ENCODE results near the gene EVC2.

Gene EVC2

DNA sequence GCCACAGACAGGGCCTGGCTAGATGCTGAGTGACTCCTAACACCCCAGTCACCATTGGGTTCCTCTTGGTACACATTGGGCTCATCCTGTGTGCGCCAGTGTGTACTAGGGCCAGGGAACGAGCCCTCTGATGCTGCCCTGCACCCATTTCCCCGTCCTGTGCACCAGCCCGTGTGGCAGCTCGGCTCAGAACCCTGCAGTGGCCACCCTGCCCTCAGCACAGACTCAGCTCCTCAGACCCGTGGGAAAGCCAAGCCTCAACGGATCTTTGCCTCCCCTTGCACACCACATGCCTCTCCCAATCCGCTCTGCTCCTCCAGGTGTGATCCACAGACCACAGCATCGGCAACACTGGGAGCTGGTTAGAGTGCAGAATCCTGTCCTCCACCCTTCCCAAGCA, 41.2 kb upstream of the EVC2 start:
- Histone ChIP-seq H3K4me1 (peaks cover 0 to 13% (median 8%) of the 10 kb centered on the region in 10 experiments; a peak in 10 of 20 replicates), H3K27ac (no peak overlapping the region), H3K36me3 (peaks cover 0 to 33% (median 5%) of the 10 kb centered on the region in 11 experiments; a peak in 10 of 22 replicates)

DNA sequence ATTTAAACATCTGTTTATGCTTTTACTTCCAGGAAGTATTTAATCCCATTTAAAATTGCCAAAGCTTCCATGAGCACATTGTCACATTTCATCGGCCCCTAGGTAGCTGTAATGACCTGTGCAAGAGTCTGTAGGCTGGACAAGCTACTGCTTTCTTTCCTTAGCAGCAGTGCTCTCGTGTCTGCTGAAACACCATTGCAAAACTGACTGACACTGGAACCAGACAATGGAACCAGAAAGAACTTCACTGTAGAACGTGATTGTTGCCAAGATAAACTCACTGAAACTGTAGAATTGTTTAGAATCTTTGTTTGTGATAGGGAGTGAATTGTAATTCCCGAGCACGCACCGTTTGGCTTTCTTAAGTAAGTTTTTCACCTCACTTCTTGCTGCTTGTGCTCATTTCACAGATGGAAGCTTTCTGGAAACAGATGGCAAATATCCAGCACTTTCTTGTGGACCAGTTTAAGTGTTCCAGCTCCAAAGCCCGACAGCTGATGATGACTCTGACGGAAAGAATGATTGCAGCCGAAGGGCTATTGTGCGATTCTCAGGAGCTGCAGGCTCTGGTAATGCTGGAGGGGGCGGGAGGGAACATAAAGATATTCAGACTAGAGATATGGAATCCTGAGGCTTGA, 39.5 kb upstream of the EVC2 start:
- no peak overlapping the region for H3K4me3 ChIP-seq
- peaks cover 0 to 7% (median 0%) of the 10 kb centered on the region in 11 experiments; a peak in 4 of 22 replicates for H3K9me3 ChIP-seq (replicated peaks in 1 of 11)
- H3K9ac ChIP-seq: no peak overlapping the region
- no peak overlapping the region for H3K4me2 ChIP-seq
- peaks cover 0 to 10% (median 0%) of the 10 kb centered on the region in 11 experiments; a peak in 1 of 22 replicates for H4K20me1 ChIP-seq
- peaks cover 9 to 44% (median 18%) of the 10 kb centered on the region in 11 experiments; a peak in 18 of 22 replicates for H3K36me3 ChIP-seq
- no peak for TF ChIP-seq Cebpa-rat (IDR thresholded peaks at IDR 0.05)
- H3K27me3 ChIP-seq: no peaks in the 10 kb centered on the region
- no peaks in the 10 kb centered on the region; a peak in 1 of 20 replicates for H3K4me1 ChIP-seq
- H3K27ac ChIP-seq: no peak overlapping the region

More for the DNA sequence above, 41.2 kb upstream of the EVC2 start:
- H3K4me3 ChIP-seq: no peak overlapping the region
- peaks cover 0 to 2% (median 0%) of the 10 kb centered on the region in 11 experiments; a peak in 3 of 22 replicates for H3K9me3 ChIP-seq (replicated peaks in 1 of 11)
- H4K20me1 ChIP-seq: peaks cover 0 to 16% (median 0%) of the 10 kb centered on the region in 11 experiments; a peak in 1 of 22 replicates
- no peak for TF ChIP-seq Cebpa-rat (IDR thresholded peaks at IDR 0.05)
- no peaks in the 10 kb centered on the region for H3K27me3 ChIP-seq
- no peak overlapping the region for H3K4me2 ChIP-seq
- H3K9ac ChIP-seq: no peak overlapping the region

DNA sequence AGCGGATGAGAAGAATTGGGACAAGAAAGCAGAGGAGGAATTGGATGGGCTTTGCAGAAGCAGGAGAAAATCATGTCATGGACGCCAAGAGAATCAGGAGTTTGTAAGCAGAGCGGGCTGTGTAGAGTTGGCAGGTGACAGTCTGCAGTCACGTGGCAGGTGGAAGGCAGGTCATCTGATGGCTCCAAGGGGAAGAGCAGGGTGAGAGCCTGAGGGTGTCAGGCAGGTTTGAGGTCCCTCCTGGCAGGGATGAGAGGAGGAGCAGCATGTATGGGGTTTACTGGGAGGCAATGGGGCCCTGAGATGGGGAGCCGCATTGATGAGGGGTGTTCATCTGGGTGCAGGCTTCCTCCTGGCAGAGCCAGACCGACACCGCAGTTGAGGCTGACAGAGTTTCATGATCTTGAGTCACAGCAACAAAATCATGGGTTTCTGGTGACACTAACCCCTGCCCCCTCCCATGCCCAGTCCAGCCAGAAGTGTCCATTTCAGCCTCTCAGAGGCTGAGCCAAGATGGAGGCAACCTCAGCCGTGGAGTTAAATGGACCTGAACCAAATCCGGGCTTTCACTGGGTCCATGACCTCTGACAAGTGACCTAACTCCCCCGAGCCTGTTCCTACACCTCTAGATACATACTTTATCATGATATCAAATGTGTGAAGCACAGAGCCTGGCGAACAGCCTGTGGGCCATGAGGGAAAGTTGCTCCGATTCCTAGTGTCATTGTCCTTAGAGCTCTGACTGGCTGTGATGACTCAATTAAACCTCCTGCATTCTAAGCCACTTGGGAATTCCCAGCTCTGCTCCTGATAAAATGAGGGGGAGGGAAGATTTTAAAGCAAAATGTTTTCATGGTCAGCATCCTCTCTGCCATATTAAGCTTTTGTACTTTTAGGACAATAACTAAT, 38.7 kb upstream of the EVC2 start:
- H3K36me3 ChIP-seq: peaks cover 13 to 50% (median 22%) of the 10 kb centered on the region in 11 experiments; a peak in 18 of 22 replicates
- H3K4me2 ChIP-seq: no peak overlapping the region
- TF ChIP-seq Cebpa-rat (IDR thresholded peaks at IDR 0.05): no peak
- peaks cover 0 to 4% (median 0%) of the 10 kb centered on the region in 11 experiments; a peak in 1 of 22 replicates for H4K20me1 ChIP-seq
- H3K4me1 ChIP-seq: no peaks in the 10 kb centered on the region
- H3K9me3 ChIP-seq (replicated peaks in 1 of 11): peaks cover 0 to 7% (median 0%) of the 10 kb centered on the region in 11 experiments; a peak in 4 of 22 replicates
- H3K27ac ChIP-seq: no peak overlapping the region
- H3K4me3 ChIP-seq: no peak overlapping the region
- no peaks in the 10 kb centered on the region for H3K27me3 ChIP-seq
- no peak overlapping the region for H3K9ac ChIP-seq

DNA sequence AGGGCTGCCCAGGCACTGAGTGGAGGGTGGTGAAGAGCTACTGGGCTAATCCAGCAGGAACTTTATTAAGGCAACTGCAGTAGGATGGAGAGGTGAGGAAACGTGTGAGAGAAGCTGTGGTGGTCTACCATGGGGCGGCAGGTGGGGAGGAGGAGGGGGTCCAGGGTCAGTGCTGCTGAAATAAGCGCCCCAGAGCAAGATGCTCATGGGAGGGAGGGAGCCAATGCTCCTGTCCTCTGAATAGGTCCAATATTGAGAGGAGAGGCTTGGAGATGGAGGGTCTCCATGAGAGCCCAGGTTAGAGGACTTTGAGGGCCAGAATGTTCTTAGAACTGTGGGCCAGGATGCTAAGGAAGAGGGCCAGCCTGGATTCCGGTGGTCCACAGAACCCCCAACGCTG, 37.9 kb upstream of the EVC2 start:
- Histone ChIP-seq H3K27me3 (no peaks in the 10 kb centered on the region), H3K4me3 (no peak overlapping the region), H3K4me2 (no peak overlapping the region), H3K27ac (no peak overlapping the region), H3K4me1 (no peaks in the 10 kb centered on the region), H3K9ac (no peak overlapping the region), H3K36me3 (peaks cover 13 to 52% (median 22%) of the 10 kb centered on the region in 11 experiments; a peak in 18 of 22 replicates), H4K20me1 (no peaks in the 10 kb centered on the region), H3K9me3 (replicated peaks in 1 of 11) (peaks cover 0 to 7% (median 0%) of the 10 kb centered on the region in 11 experiments; a peak in 4 of 22 replicates)
- no peak for TF ChIP-seq Cebpa-rat (IDR thresholded peaks at IDR 0.05)

DNA sequence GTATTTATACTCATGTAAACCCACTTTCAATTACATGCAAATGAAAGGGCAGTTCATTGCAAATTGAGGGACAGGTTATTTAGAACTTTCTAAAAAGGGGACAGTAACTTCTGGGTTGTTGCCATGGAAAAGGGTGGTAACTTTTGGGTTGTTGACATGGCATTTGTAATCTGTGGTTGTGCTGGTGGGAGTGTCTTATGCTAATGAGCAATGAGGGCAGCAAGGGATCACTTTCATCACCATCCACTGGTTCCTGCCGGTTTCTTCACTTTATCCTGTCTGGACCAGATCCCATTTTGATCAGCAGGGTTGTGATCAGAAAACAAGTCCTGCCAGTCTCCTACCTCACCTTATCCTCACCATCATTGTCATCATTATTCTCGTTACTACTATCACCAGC, 34.6 kb upstream of the EVC2 start:
- peaks cover 9 to 41% (median 22%) of the 10 kb centered on the region in 11 experiments; a peak in 17 of 22 replicates for H3K36me3 ChIP-seq
- H4K20me1 ChIP-seq: no peaks in the 10 kb centered on the region
- no peaks in the 10 kb centered on the region for H3K4me1 ChIP-seq
- no peak overlapping the region for H3K9ac ChIP-seq
- H3K4me3 ChIP-seq: no peak overlapping the region
- H3K4me2 ChIP-seq: no peak overlapping the region
- no peaks in the 10 kb centered on the region for H3K27me3 ChIP-seq
- no peak overlapping the region for H3K27ac ChIP-seq
- peaks cover 0 to 7% (median 0%) of the 10 kb centered on the region in 11 experiments; a peak in 4 of 22 replicates for H3K9me3 ChIP-seq (replicated peaks in 1 of 11)
- no peak for TF ChIP-seq Cebpa-rat (IDR thresholded peaks at IDR 0.05)

DNA sequence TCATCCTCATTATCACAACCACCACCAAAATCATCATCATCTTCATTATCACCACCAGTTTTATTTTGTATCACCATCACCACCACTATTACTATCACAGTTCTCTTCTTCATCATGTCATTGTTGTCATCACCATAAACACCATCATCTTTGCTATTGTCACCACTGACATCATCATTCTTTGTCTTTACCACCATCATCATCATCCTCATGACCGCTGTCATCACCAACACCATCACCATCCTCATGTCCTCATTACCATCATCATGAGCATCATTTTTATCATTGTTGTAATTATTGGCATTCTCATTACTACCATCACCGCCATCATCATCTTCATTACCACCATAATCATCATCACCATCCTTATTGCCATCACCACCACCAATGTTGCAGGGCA, 34.0 kb upstream of the EVC2 start:
- Histone ChIP-seq H3K4me2 (no peak overlapping the region), H3K9me3 (replicated peaks in 1 of 11) (peaks cover 0 to 7% (median 0%) of the 10 kb centered on the region in 11 experiments; a peak in 4 of 22 replicates), H3K4me3 (no peak overlapping the region), H3K9ac (no peak overlapping the region), H3K27ac (no peak overlapping the region), H3K27me3 (no peaks in the 10 kb centered on the region), H3K4me1 (no peaks in the 10 kb centered on the region), H3K36me3 (peaks cover 9 to 41% (median 21%) of the 10 kb centered on the region in 11 experiments; a peak in 17 of 22 replicates), H4K20me1 (no peaks in the 10 kb centered on the region)
- no peak for TF ChIP-seq Cebpa-rat (IDR thresholded peaks at IDR 0.05)

DNA sequence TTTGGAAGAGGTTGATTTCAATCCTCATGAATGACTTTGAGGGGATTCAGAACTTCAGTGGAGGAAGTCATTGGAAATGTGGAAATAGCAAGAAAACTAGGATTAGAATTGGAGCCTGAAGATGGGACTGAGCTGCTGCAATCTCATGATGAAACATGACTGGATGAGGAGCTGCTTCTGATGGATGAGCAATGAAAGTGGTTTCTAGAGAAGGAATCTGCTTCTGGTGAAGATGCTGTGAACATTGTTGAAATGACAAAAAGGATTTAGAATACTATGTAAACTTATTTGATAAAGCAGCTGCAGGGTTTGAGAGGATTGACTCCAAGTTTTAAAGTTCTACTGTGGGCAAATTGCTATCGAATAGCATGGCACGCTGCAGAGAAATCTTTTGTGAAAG, 29.7 kb upstream of the EVC2 start:
- Histone ChIP-seq H3K9ac (no peak overlapping the region), H3K27ac (no peak overlapping the region), H3K9me3 (replicated peaks in 1 of 11) (0 out of 22 replicates have a peak, but pooled peaks cover 0 to 5% (median 0%) of the 10 kb centered on the region in 11 experiments), H3K4me1 (no peaks in the 10 kb centered on the region), H3K4me2 (no peak overlapping the region), H3K27me3 (no peaks in the 10 kb centered on the region), H3K4me3 (no peak overlapping the region), H3K36me3 (peaks cover 5 to 34% (median 10%) of the 10 kb centered on the region in 11 experiments; a peak in 19 of 22 replicates), H4K20me1 (no peaks in the 10 kb centered on the region; a peak in 2 of 22 replicates)
- TF ChIP-seq Cebpa-rat (IDR thresholded peaks at IDR 0.05): no peak

DNA sequence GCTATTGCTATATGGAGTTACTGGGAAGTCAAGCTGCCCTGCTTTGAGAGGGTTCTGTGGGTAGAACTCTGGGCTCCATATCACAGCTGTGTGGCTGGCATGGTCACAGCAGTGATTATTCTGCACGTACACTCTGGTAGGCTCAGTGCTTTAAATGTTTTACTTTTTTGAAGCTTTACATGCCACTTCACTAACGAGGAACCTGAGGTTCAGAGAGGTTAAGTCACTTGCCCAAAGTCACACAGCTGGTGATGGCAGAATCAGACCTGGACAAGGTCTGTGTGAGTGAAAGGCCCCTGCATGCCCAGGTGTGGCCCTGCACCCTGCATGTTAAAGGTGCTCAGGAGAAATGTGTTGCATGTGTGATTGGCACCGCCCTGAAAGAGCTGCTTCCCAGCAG, 27.1 kb upstream of the EVC2 start:
- Histone ChIP-seq H3K36me3 (peaks cover 0 to 30% (median 8%) of the 10 kb centered on the region in 11 experiments; a peak in 12 of 22 replicates), H4K20me1 (no peaks in the 10 kb centered on the region; a peak in 2 of 22 replicates), H3K27me3 (no peaks in the 10 kb centered on the region), H3K4me3 (no peak overlapping the region), H3K27ac (no peak overlapping the region), H3K9me3 (replicated peaks in 1 of 11) (no peaks in the 10 kb centered on the region), H3K9ac (no peak overlapping the region), H3K4me1 (peaks cover 0 to 22% (median 18%) of the 10 kb centered on the region in 10 experiments; a peak in 15 of 20 replicates), H3K4me2 (no peak overlapping the region)
- no peak for TF ChIP-seq Cebpa-rat (IDR thresholded peaks at IDR 0.05)

DNA sequence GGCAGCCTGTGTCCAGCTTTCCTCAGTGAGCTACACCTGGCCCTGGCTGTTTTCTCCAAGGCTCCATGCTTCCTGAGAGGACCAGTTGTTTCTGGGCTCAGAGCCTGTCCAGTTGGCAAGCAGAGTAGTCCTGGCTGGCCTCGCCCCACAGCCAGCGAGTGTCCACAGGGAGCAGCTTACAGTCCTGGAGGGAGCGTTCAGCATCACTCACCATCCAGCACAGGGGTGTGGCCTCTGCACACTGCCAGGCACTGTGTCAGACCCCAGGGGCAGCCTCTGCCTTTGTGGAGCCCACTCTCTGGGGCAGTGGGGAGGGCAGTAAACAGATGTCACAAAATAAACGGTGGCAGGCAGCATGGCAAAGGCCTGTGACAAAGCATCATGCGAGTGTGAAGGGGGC, 26.5 kb upstream of the EVC2 start:
- Histone ChIP-seq H3K4me3 (no peak overlapping the region), H3K4me2 (no peak overlapping the region), H3K4me1 (peaks cover 0 to 26% (median 18%) of the 10 kb centered on the region in 10 experiments; a peak in 15 of 20 replicates), H4K20me1 (no peaks in the 10 kb centered on the region; a peak in 2 of 22 replicates), H3K27ac (no peak overlapping the region), H3K9me3 (replicated peaks in 1 of 11) (no peaks in the 10 kb centered on the region), H3K27me3 (no peaks in the 10 kb centered on the region), H3K9ac (no peak overlapping the region), H3K36me3 (peaks cover 0 to 31% (median 10%) of the 10 kb centered on the region in 11 experiments; a peak in 12 of 22 replicates)
- no peak for TF ChIP-seq Cebpa-rat (IDR thresholded peaks at IDR 0.05)

All from BLaER1 treated with 17β-estradiol and CSF1 and Interleukin-3, amounts not matched to agents 10 nM and 100 nM (cell line).